CD14-positive monocyte (primary cell): ENCODE measurements around the gene SMAD3. TPM values are rescaled to one million over a fixed set of nuclear protein-coding genes. Genes with fewer than 3 reads are reported as not detected.
"Not testable (repeated sequence)": the region's sequence is repeated elsewhere in the genome, so short reads cannot be mapped to it uniquely, and the experiment has no call there.

ENCODE experiments used
- DNase-seq, 3 donors: peaks; one replicate each; pipeline ENCODE4 v3.0.0-alpha.2; 2011 to 2022
- H2AFZ ChIP-seq: 2 replicates; pipeline ENCODE4 v1.6.0; 2012; ENCODE audit warnings: mild to moderate bottlenecking, low read depth, low read length, inconsistent platforms; ENCODE audit not compliant: insufficient read depth, poor library complexity, severe bottlenecking
- H3K27ac ChIP-seq, 2 donors: 1 replicate in 1 of 2; 2 replicates in 1 of 2; pipeline ENCODE4 v1.5.1; 2012 to 2013; ENCODE audit warnings: low read length in 2 of 2, control low read depth in 1 of 2, inconsistent platforms in 1 of 2, low read depth in 1 of 2, mild to moderate bottlenecking in 1 of 2
- H3K27me3 ChIP-seq, 2 donors: one replicate each; pipeline versions ENCODE4 v1.6.0 to v1.6.1; 2011 to 2013; ENCODE audit warnings: low read length in 2 of 2; ENCODE audit not compliant: control insufficient read depth in 2 of 2, insufficient read depth in 2 of 2
- H3K36me3 ChIP-seq, 2 donors: replicated peaks in 1 of 2; 1 replicate in 1 of 2; 2 replicates in 1 of 2; pipeline versions ENCODE4 v1.5.1 to v1.6.1; 2012 to 2013; ENCODE audit warnings: low read length in 2 of 2, control low read depth in 1 of 2, inconsistent platforms in 1 of 2, mild to moderate bottlenecking in 1 of 2; ENCODE audit not compliant: insufficient read depth in 2 of 2, control insufficient read depth in 1 of 2
- H3K4me1 ChIP-seq, 2 donors: 1 replicate in 1 of 2; 2 replicates in 1 of 2; pipeline versions ENCODE4 v1.5.1 to v1.6.1; 2012 to 2013; ENCODE audit warnings: low read length in 2 of 2, control low read depth in 1 of 2, inconsistent platforms in 1 of 2, mild to moderate bottlenecking in 1 of 2, moderate library complexity in 1 of 2; ENCODE audit not compliant: insufficient read depth in 2 of 2, control insufficient read depth in 1 of 2
- H3K4me2 ChIP-seq: replicated peaks from 2 replicates; pipeline ENCODE3; 2012; ENCODE audit warnings: low read length, moderate library complexity, mild to moderate bottlenecking; ENCODE audit not compliant: poor library complexity, severe bottlenecking; ENCODE audit errors: extremely low read depth
- H3K4me3 ChIP-seq, 3 experiments: fragments of 200-600 bp in 1 of 3; sonication (generic) in 1 of 3; replicated peaks in 1 of 3; 1 replicate in 2 of 3; 2 replicates in 1 of 3; pipeline ENCODE4 v1.5.1; 2011 to 2013; ENCODE audit warnings: low read length in 3 of 3, mild to moderate bottlenecking in 3 of 3, control low read depth in 2 of 3, low read depth in 2 of 3, inconsistent platforms in 1 of 3, moderate library complexity in 1 of 3
- H3K79me2 ChIP-seq: 2 replicates; pipeline ENCODE4 v1.6.0; 2012; ENCODE audit warnings: mild to moderate bottlenecking, control low read depth, inconsistent platforms, low read length, moderate library complexity; ENCODE audit not compliant: insufficient read depth
- H3K9ac ChIP-seq: 2 replicates; pipeline ENCODE4 v1.6.0; 2017; ENCODE audit warnings: low read length, mild to moderate bottlenecking; ENCODE audit not compliant: insufficient read depth, poor library complexity, severe bottlenecking
- H3K9me3 ChIP-seq, 2 donors: replicated peaks in 1 of 2; 1 replicate in 1 of 2; 2 replicates in 1 of 2; pipeline versions ENCODE4 v1.5.1 to v1.6.1; 2012 to 2013; ENCODE audit warnings: low read length in 2 of 2, control low read depth in 1 of 2; ENCODE audit not compliant: control insufficient read depth in 1 of 2, insufficient read depth in 1 of 2
- H4K20me1 ChIP-seq: 2 replicates; pipeline ENCODE4 v1.6.0; 2012; ENCODE audit warnings: mild to moderate bottlenecking, low read length, control low read depth, moderate library complexity; ENCODE audit not compliant: insufficient read depth
- H3K27ac Mint-ChIP-seq, 7 donors: one replicate each; pipeline ENCODE4 v1.8.0; 2020; ENCODE audit warnings: mild to moderate bottlenecking in 7 of 7, mixed read lengths in 7 of 7, moderate library complexity in 6 of 7, inconsistent platforms in 2 of 7
- H3K27me3 Mint-ChIP-seq, 3 donors: one replicate each; pipeline ENCODE4 v1.8.0; 2021 to 2022; ENCODE audit warnings: low read depth in 3 of 3, mild to moderate bottlenecking in 3 of 3, mixed read lengths in 3 of 3, moderate library complexity in 3 of 3, inconsistent platforms in 1 of 3
- H3K36me3 Mint-ChIP-seq, 2 donors: one replicate each; pipeline ENCODE4 v1.8.0; 2020; ENCODE audit warnings: mixed read lengths in 2 of 2, inconsistent platforms in 1 of 2, mild to moderate bottlenecking in 1 of 2
- H3K4me1 Mint-ChIP-seq: one replicate; pipeline ENCODE4 v1.8.0; 2020; ENCODE audit warnings: mild to moderate bottlenecking, mixed read lengths
- H3K4me3 Mint-ChIP-seq, 2 donors: one replicate each; pipeline ENCODE4 v1.8.0; 2020; ENCODE audit warnings: mild to moderate bottlenecking in 2 of 2, mixed read lengths in 2 of 2, moderate library complexity in 1 of 2
- H3K9me3 Mint-ChIP-seq, 7 donors: one replicate each; pipeline ENCODE4 v1.8.0; 2020 to 2022; ENCODE audit warnings: mixed read lengths in 7 of 7, mild to moderate bottlenecking in 6 of 7, moderate library complexity in 6 of 7, inconsistent platforms in 2 of 7
- CTCF ChIP-seq: fragments of 200-600 bp; IDR thresholded peaks from one replicate; pipeline ENCODE4 v1.8.0; 2022; ENCODE audit warnings: antibody characterized with exemption, mild to moderate bottlenecking
- WGBS: methylation state at CpG from one replicate; pipeline ENCODE4 v1.1.5; 2013; ENCODE audit warnings: missing lambda C conversion rate; ENCODE audit not compliant: insufficient coverage; 5-methylcytosine and 5-hydroxymethylcytosine counted together
- intact Hi-C, 2 donors: fragments of 100-400 bp; cut with micrococcal nuclease; formaldehyde crosslinking; loops; one replicate each; pipeline versions ENCODE4 v1.15.0 to v1.15.1; 2023
- polyA plus RNA-seq, 3 donors: library from polyadenylated mRNA; depleted of rRNA in 1 of 3; unstranded in 2 of 3; stranded (reverse) in 1 of 3; fragments of 300-500 nt in 2 of 3; fragments of >200 nt in 1 of 3; fragmentation: Illumina TruSeq in 2 of 3; gene quantifications; 1 replicate in 2 of 3; 2 replicates in 1 of 3; pipeline ENCODE4 v1.2.3, GENCODE V29; 2012 to 2021

SMAD3 gene
- polyA plus RNA-seq, 3 donors = 4.4 to 41.7 (median 5.4) TPM

- H3K27ac Mint-ChIP-seq = peak overlapping the region in 6 of 7 donors; percentile 23 to 99 (median 98)
- not testable (repeated sequence) for H3K9ac ChIP-seq, H3K4me3 Mint-ChIP-seq, H4K20me1 ChIP-seq, H3K27me3 Mint-ChIP-seq, H3K9me3 Mint-ChIP-seq, H3K4me3 ChIP-seq, H3K27me3 ChIP-seq, H3K9me3 ChIP-seq, H2AFZ ChIP-seq, H3K4me2 ChIP-seq, DNase-seq
- H3K36me3 Mint-ChIP-seq = peaks cover 53 to 57% of the 10 kb centered on the region in 2 donors
- Histone ChIP-seq H3K4me1 (peaks cover 49 to 65% of the 10 kb centered on the region in 2 donors), H3K36me3 (peaks cover 0 to 11% of the 10 kb centered on the region in 2 donors), H3K27ac (peak overlapping the region in 1 of 2 donors; percentile 20), H3K79me2 (peaks cover 81% of the 10 kb centered on the region)
- intact Hi-C loops = loop anchor here in 1 of 2 donors (5.0 kb wide), 1 partner anchor 41 kb away; no protein-coding TSS in a partner anchor
- 70% methylated on average over 4 of the region's 8 CpGs for WGBS
- H3K4me1 Mint-ChIP-seq = peaks cover 84% of the 10 kb centered on the region
Measured at GRCh38 chr15:67123291-67123690, 57.9 kb downstream of the SMAD3 start.

- Histone ChIP-seq H3K27me3 (no peaks in the 10 kb centered on the region), H3K4me2 (no peak overlapping the region), H3K4me1 (peaks cover 49 to 61% of the 10 kb centered on the region in 2 donors), H3K9me3 (no peaks in the 10 kb centered on the region), H3K79me2 (peaks cover 81% of the 10 kb centered on the region), H4K20me1 (no peaks in the 10 kb centered on the region), H3K27ac (peak overlapping the region in 1 of 2 donors; percentile 20), H3K4me3 (no peak overlapping the region), H2AFZ (no peak overlapping the region), H3K36me3 (peaks cover 0 to 11% of the 10 kb centered on the region in 2 donors), H3K9ac (no peak overlapping the region)
- Mint-ChIP-seq H3K27ac (peak overlapping the region; percentile 11 to 97 (median 73)), H3K9me3 (peaks cover 0 to 3% (median 0%) of the 10 kb centered on the region in 7 donors), H3K36me3 (peaks cover 52 to 54% of the 10 kb centered on the region in 2 donors), H3K4me3 (no peak overlapping the region), H3K4me1 (peaks cover 80% of the 10 kb centered on the region), H3K27me3 (peaks cover 0 to 3% (median 0%) of the 10 kb centered on the region in 3 donors)
- intact Hi-C loops = loop anchor here in 1 of 2 donors (5.0 kb wide), 1 partner anchor 42 kb away; no protein-coding TSS in a partner anchor
- no peak for TF ChIP-seq CTCF
- WGBS = no CpG with 5 or more reads among the region's 3 CpGs
- no peak for DNase-seq
Measured at GRCh38 chr15:67124111-67124510, 58.7 kb downstream of the SMAD3 start.
